SU-DHL-6 (cell line): ENCODE results near the gene NKD1.

ENCODE experiments used
- CTCF ChIP-seq: fragments of 200-600 bp; sonication (generic); IDR thresholded peaks from one replicate; pipeline ENCODE4 v1.5.1; 2017; ENCODE audit warnings: antibody characterized with exemption, mild to moderate bottlenecking, low read length, moderate library complexity; ENCODE audit not compliant: insufficient read depth, poor library complexity, severe bottlenecking
- EZH2phosphoT487 ChIP-seq: fragments of 200-600 bp; sonication (generic), shearing (Covaris generic); conservative IDR thresholded peaks from 2 replicates; pipeline ENCODE4 v1.6.1; 2018; ENCODE audit warnings: mild to moderate bottlenecking, antibody characterized with exemption, low read length, moderate library complexity, mixed read lengths

- no peak for TF ChIP-seq CTCF
- no peak for TF ChIP-seq EZH2phosphoT487
These were observed 95.0 kb downstream of the NKD1 start for GRCh38 chr16:50643192-50643591.
